Glutamatergic neuron (in vitro differentiated cells): ENCODE results near the gene IL4R. TPM values are rescaled to one million over a fixed set of nuclear protein-coding genes. Genes with fewer than 3 reads are reported as not detected.

Experiments
- DNase-seq: peaks from one replicate; pipeline ENCODE4 v3.0.0; 2022
- H3K27ac Mint-ChIP-seq: one replicate; pipeline ENCODE4 v1.8.0; 2020; ENCODE audit warnings: mild to moderate bottlenecking, mixed read lengths, inconsistent platforms; ENCODE audit not compliant: unreplicated experiment
- H3K27me3 Mint-ChIP-seq: one replicate; pipeline ENCODE4 v1.8.0; 2020; ENCODE audit warnings: mild to moderate bottlenecking, moderate library complexity, mixed read lengths, inconsistent platforms; ENCODE audit not compliant: unreplicated experiment
- H3K36me3 Mint-ChIP-seq: one replicate; pipeline ENCODE4 v1.8.0; 2020; ENCODE audit warnings: mild to moderate bottlenecking, mixed read lengths, inconsistent platforms; ENCODE audit not compliant: unreplicated experiment
- H3K4me1 Mint-ChIP-seq: one replicate; pipeline ENCODE4 v1.8.0; 2020; ENCODE audit warnings: mild to moderate bottlenecking, low read depth, mixed read lengths, inconsistent platforms; ENCODE audit not compliant: unreplicated experiment
- H3K4me3 Mint-ChIP-seq: one replicate; pipeline ENCODE4 v1.8.0; 2020; ENCODE audit warnings: mild to moderate bottlenecking, mixed read lengths, inconsistent platforms; ENCODE audit not compliant: unreplicated experiment
- H3K9me3 Mint-ChIP-seq: one replicate; pipeline ENCODE4 v1.8.0; 2020; ENCODE audit warnings: mild to moderate bottlenecking, moderate library complexity, mixed read lengths, inconsistent platforms; ENCODE audit not compliant: unreplicated experiment
- total RNA-seq: library from RNA; stranded (reverse); fragmentation: NEBNext Ultra II Directional; extraction: Animal tissue kit (Norgen Biotek cat#: 25700); gene quantifications from one replicate; pipeline ENCODE4 v1.2.1, GENCODE V29; 2021; ENCODE audit not compliant: unreplicated experiment
- TF ChIP-seq, protein P1 (sequence below): fragments of 200-600 bp; sonication (generic); IDR thresholded peaks from one replicate; pipeline ENCODE4 v1.5.0; 2021; ENCODE audit not compliant: partially characterized antibody, unreplicated experiment

The IL4R gene
- total RNA-seq, 1 donor from 2014 or later = 10.8 TPM

DNA sequence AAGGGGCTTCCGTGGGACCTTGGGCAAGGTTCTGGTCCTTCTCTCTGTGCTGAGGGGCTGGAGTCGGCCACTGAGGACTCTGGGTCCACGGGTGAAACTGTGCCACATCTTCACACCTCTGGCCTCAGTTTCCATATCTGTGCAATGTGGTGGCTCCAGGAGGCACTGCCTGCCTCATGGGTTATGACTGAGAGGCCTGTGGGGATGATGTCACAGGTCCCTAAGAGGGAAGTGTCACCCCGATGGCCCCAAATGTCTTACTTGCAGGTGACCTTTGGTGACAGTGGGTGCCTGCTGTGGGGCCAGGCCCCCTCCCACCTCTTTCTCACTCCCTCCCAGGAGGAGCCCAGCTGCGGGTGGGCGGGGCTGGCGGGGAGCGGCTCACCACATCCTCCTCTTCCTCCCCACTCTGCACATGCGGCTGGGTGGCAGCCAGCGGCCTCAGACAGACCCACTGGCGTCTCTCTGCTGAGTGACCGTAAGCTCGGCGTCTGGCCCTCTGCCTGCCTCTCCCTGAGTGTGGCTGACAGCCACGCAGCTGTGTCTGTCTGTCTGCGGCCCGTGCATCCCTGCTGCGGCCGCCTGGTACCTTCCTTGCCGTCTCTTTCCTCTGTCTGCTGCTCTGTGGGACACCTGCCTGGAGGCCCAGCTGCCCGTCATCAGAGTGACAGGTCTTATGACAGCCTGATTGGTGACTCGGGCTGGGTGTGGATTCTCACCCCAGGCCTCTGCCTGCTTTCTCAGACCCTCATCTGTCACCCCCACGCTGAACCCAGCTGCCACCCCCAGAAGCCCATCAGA, 88.2 kb downstream of the IL4R start, which contains the start of gene IL21R:
TSS of gene IL21R (plus strand) at position 407 of the 801 bp plus-strand sequence. CDS start 27,898 bp downstream, outside the sequence.
- peak; percentile 76 for DNase-seq
- Mint-ChIP-seq H3K4me3 (peak within 1 kb of the TSS; percentile 63), H3K27ac (peak within 1 kb of the TSS; percentile 83)

DNA sequence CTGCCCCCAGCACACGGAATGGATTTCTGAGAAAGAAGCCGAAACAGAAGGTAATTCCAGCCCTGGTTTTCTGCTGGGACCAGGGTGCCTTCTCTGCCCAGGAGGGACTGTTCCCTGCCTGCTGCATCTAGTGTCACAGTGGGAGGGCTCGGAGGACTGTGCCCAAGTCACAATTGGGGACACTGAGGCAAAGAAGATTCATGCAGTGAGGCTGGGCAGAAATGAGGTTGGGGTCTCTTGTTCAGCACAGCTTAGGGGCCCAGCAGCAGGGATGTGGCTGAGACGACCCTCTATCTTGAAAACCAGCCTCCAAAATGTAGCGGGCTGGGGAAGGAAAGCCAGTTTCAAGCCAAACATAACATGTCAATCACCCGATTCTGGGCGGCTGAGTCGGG, 88.8 kb downstream of the IL4R start:
- Mint-ChIP-seq H3K27me3 (peaks cover 12% of the 10 kb centered on the region), H3K4me1 (peaks cover 12% of the 10 kb centered on the region), H3K4me3 (peak overlapping the region; percentile 63), H3K9me3 (peaks cover 8% of the 10 kb centered on the region), H3K36me3 (no peaks in the 10 kb centered on the region), H3K27ac (peak overlapping the region; percentile 83)
- TF ChIP-seq, protein P1, sequence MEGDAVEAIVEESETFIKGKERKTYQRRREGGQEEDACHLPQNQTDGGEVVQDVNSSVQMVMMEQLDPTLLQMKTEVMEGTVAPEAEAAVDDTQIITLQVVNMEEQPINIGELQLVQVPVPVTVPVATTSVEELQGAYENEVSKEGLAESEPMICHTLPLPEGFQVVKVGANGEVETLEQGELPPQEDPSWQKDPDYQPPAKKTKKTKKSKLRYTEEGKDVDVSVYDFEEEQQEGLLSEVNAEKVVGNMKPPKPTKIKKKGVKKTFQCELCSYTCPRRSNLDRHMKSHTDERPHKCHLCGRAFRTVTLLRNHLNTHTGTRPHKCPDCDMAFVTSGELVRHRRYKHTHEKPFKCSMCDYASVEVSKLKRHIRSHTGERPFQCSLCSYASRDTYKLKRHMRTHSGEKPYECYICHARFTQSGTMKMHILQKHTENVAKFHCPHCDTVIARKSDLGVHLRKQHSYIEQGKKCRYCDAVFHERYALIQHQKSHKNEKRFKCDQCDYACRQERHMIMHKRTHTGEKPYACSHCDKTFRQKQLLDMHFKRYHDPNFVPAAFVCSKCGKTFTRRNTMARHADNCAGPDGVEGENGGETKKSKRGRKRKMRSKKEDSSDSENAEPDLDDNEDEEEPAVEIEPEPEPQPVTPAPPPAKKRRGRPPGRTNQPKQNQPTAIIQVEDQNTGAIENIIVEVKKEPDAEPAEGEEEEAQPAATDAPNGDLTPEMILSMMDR = no peak
- DNase-seq = no peak

More for the DNA sequence above, 88.2 kb downstream of the IL4R start, which contains the start of gene IL21R:
- Mint-ChIP-seq H3K4me1 (peaks cover 12% of the 10 kb centered on the region), H3K9me3 (peaks cover 8% of the 10 kb centered on the region), H3K27me3 (peaks cover 12% of the 10 kb centered on the region), H3K36me3 (no peaks in the 10 kb centered on the region)
- TF ChIP-seq, protein P1 = no peak

DNA sequence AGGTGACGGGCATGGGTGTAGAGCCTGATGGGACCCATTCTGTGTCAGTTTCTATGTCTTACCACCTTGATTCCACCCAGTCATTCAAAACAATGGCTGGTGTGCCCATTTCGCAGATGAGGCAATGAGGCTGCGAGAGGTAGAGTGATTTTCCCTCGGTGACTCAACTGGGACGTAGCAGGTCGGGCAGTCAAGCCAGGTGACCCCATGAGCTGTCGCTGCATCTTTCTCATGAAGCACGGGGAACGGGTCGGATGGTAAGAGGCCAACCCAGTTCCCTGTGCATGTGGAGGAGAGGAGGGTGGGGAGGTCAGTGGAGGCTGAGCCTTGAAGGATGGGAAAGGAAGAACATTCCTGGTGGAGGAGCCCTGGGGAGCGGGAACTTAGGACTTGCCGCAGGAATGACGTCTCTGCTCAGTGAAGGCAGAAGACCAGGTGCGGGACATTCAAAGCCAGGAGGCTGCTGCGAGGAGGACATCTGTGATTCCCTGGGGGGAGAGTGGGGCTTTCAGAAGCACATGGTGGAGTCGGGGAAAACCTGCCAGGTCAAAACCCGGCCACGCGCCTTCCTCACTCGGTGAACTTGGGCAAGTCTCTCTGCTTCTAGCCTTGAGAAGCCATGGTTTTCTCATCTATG, 89.3 kb downstream of the IL4R start:
- peak overlapping the region; percentile 43 for H3K27ac Mint-ChIP-seq
- peaks cover 12% of the 10 kb centered on the region for H3K4me1 Mint-ChIP-seq
- TF ChIP-seq, protein P1 = no peak
- H3K4me3 Mint-ChIP-seq = no peak overlapping the region
- H3K9me3 Mint-ChIP-seq = peaks cover 8% of the 10 kb centered on the region
- no peaks in the 10 kb centered on the region for H3K36me3 Mint-ChIP-seq
- peak; percentile 36 for DNase-seq
- H3K27me3 Mint-ChIP-seq = peaks cover 12% of the 10 kb centered on the region

DNA sequence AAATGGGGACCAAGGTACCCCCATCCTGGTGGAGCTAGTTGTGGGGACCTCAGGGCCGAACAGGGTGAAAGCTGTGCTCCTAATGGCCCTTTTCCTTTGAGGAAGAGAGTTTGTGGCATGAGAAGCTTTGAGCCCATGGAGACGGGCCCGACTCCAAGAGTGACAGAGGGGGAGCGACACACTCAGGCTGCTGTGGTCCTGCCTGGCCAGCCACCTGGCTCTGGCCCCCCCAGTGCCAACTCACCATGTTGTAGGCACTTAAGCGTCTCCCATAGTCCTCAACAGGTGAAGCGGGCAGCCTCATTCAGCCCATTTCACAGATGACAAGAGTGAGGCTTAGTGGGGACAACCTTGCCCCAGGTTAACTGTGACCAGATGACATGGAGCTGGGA, 89.8 kb downstream of the IL4R start:
- Mint-ChIP-seq H3K9me3 (peaks cover 8% of the 10 kb centered on the region), H3K36me3 (no peaks in the 10 kb centered on the region), H3K27me3 (peaks cover 12% of the 10 kb centered on the region), H3K27ac (no peak overlapping the region), H3K4me3 (no peak overlapping the region), H3K4me1 (peaks cover 12% of the 10 kb centered on the region)
- no peak for DNase-seq
- TF ChIP-seq, protein P1 = no peak
